NB4 (cell line): ENCODE data around the gene RGS10.

Source experiments
- MYC ChIP-seq: IDR thresholded peaks from 2 replicates; pipeline ENCODE4 v1.6.1; 2011; ENCODE audit warnings: low read depth, low read length
- POLR2A ChIP-seq: IDR thresholded peaks from 2 replicates; pipeline ENCODE4 v1.6.1; 2011; ENCODE audit warnings: mild to moderate bottlenecking; ENCODE audit not compliant: insufficient read length; ENCODE audit errors: extremely low read depth
- TF ChIP-seq, protein P1 (sequence below): IDR thresholded peaks from one replicate; pipeline ENCODE4 v1.5.1; 2012; ENCODE audit warnings: low read depth, low read length
- TF ChIP-seq, protein P2 (sequence below): IDR thresholded peaks from 2 replicates; pipeline ENCODE4 v1.6.1; 2011; ENCODE audit warnings: low read depth, low read length

DNA sequence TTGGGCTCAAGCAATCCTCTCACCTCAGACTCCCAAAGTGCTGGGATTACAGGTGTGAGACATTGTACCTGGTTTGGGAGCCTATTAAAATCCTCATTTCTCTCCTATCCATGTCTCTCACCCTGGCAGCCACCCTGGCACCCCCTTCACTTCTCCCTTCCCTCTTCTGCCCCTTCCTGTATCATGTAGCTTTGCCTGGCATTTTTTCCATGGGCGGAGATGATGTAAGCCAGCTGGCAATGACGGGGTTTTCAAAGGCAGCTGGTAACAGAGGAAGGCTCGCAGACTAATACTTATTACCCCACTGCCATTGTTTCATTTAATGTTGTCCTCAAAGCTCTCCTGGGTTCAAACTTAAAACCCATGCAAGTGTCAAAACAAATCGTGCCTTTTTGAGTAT is 61.9 kb downstream of the RGS10 start:
- TF ChIP-seq POLR2A, result no peak
- TF ChIP-seq, protein P1, sequence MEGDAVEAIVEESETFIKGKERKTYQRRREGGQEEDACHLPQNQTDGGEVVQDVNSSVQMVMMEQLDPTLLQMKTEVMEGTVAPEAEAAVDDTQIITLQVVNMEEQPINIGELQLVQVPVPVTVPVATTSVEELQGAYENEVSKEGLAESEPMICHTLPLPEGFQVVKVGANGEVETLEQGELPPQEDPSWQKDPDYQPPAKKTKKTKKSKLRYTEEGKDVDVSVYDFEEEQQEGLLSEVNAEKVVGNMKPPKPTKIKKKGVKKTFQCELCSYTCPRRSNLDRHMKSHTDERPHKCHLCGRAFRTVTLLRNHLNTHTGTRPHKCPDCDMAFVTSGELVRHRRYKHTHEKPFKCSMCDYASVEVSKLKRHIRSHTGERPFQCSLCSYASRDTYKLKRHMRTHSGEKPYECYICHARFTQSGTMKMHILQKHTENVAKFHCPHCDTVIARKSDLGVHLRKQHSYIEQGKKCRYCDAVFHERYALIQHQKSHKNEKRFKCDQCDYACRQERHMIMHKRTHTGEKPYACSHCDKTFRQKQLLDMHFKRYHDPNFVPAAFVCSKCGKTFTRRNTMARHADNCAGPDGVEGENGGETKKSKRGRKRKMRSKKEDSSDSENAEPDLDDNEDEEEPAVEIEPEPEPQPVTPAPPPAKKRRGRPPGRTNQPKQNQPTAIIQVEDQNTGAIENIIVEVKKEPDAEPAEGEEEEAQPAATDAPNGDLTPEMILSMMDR, result no peak
- TF ChIP-seq, protein P2, sequence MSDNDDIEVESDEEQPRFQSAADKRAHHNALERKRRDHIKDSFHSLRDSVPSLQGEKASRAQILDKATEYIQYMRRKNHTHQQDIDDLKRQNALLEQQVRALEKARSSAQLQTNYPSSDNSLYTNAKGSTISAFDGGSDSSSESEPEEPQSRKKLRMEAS, result no peak
- TF ChIP-seq MYC, result no peak
